IMR-90 (cell line): Measurements from ENCODE around the gene ACSBG1. TPM values are rescaled to one million over a fixed set of nuclear protein-coding genes. Genes with fewer than 3 reads are reported as not detected.

Experiments
- ATAC-seq: fragments of 200-7000 bp; cut with Tn5 transposase; 2 replicates; pipeline ENCODE4 v1.9.1; 2020; ENCODE audit warnings: low read depth, mild to moderate bottlenecking, moderate library complexity
- BruUV-seq: library from RNA; stranded (reverse); fragments of 400-500 nt; replicated peaks from 2 replicates; lab custom pipeline; 2021; lab: Mats Ljungman, UMichigan
- CTCF ChIA-PET: fragments of 300-600 bp; formaldehyde crosslinking; extraction: SDS; loops from one replicate; lab custom pipeline; 2021; ENCODE audit warnings: antibody characterized with exemption; lab: Yijun Ruan, JAX
- POLR2A ChIA-PET: fragments of 300-600 bp; sonication (Branson Sonifier 250); formaldehyde crosslinking; loops from one replicate; lab custom pipeline; 2022; ENCODE audit warnings: antibody characterized with exemption; ENCODE audit not compliant: unreplicated experiment; lab: Charles Lee
- DNase-seq: peaks from one replicate; pipeline ENCODE4 v3.0.0; 2013
- H2AFZ ChIP-seq: replicated peaks from 2 replicates; pipeline ENCODE3; 2013; ENCODE audit warnings: low read length, mild to moderate bottlenecking; ENCODE audit not compliant: poor library complexity
- H2AK5ac ChIP-seq: 2 replicates; pipeline ENCODE4 v1.6.1; 2013; ENCODE audit warnings: low read depth, low read length, inconsistent platforms
- H2AK9ac ChIP-seq: replicated peaks from 2 replicates; pipeline ENCODE3; 2013; ENCODE audit warnings: mild to moderate bottlenecking, low read depth, low read length, moderate library complexity; ENCODE audit not compliant: poor library complexity
- H2BK120ac ChIP-seq: 2 replicates; pipeline ENCODE4 v1.6.1; 2013; ENCODE audit warnings: low read depth, low read length, inconsistent platforms
- H2BK15ac ChIP-seq: 3 replicates; pipeline ENCODE4 v1.6.1; 2013; ENCODE audit warnings: low read depth, low read length, inconsistent platforms
- H2BK20ac ChIP-seq: 2 replicates; pipeline ENCODE4 v1.6.1; 2013; ENCODE audit warnings: low read depth, mild to moderate bottlenecking, inconsistent platforms, low read length, moderate library complexity
- H2BK5ac ChIP-seq: 2 replicates; pipeline ENCODE4 v1.6.1; 2013; ENCODE audit warnings: mild to moderate bottlenecking, low read depth, low read length, inconsistent platforms; ENCODE audit not compliant: poor library complexity, severe bottlenecking
- H3K14ac ChIP-seq: replicated peaks from 2 replicates; pipeline ENCODE4 v1.6.1; 2013; ENCODE audit warnings: low read depth, low read length, inconsistent platforms
- H3K18ac ChIP-seq: 2 replicates; pipeline ENCODE4 v1.6.1; 2013; ENCODE audit warnings: low read depth, low read length, control low read depth
- H3K23ac ChIP-seq: 2 replicates; pipeline ENCODE4 v1.6.1; 2013; ENCODE audit warnings: low read depth, low read length, inconsistent platforms
- H3K27ac ChIP-seq: 2 replicates; pipeline ENCODE4 v1.5.1; 2013; ENCODE audit warnings: mild to moderate bottlenecking, control low read depth, low read length; ENCODE audit not compliant: insufficient read depth
- H3K27me3 ChIP-seq: 2 replicates; pipeline ENCODE4 v1.6.1; 2013; ENCODE audit warnings: low read length; ENCODE audit not compliant: control insufficient read depth, insufficient read depth
- H3K36me3 ChIP-seq: 2 replicates; pipeline ENCODE4 v1.6.1; 2013; ENCODE audit warnings: low read length, mixed read lengths; ENCODE audit not compliant: control insufficient read depth, insufficient read depth
- H3K4ac ChIP-seq: 2 replicates; pipeline ENCODE4 v1.6.1; 2013; ENCODE audit warnings: low read depth, low read length, inconsistent platforms
- H3K4me1 ChIP-seq: 2 replicates; pipeline ENCODE4 v1.6.1; 2013; ENCODE audit warnings: low read length, mixed read lengths; ENCODE audit not compliant: control insufficient read depth, insufficient read depth
- H3K4me2 ChIP-seq: 2 replicates; pipeline ENCODE4 v1.6.1; 2013; ENCODE audit warnings: low read depth, mild to moderate bottlenecking, control low read depth, low read length, moderate library complexity
- H3K4me3 ChIP-seq: 2 replicates; pipeline ENCODE4 v1.5.1; 2013; ENCODE audit warnings: low read depth, mild to moderate bottlenecking, control low read depth, low read length, moderate library complexity; ENCODE audit not compliant: insufficient read depth
- H3K56ac ChIP-seq: 2 replicates; pipeline ENCODE4 v1.6.1; 2013; ENCODE audit warnings: low read length, inconsistent platforms; ENCODE audit not compliant: insufficient read depth; ENCODE audit errors: extremely low read depth
- H3K79me1 ChIP-seq, 2 experiments: 2 replicates each; pipeline ENCODE4 v1.6.1; 2013; ENCODE audit warnings: low read length in 2 of 2, inconsistent platforms in 1 of 2, low read depth in 1 of 2
- H3K9ac ChIP-seq: 2 replicates; pipeline ENCODE4 v1.6.1; 2013; ENCODE audit warnings: low read depth, low read length, control low read depth
- H3K9me1 ChIP-seq: 2 replicates; pipeline ENCODE4 v1.6.1; 2013; ENCODE audit warnings: low read length, inconsistent platforms; ENCODE audit not compliant: insufficient read depth
- H3K9me3 ChIP-seq: 2 replicates; pipeline ENCODE4 v1.6.1; 2013; ENCODE audit warnings: low read length; ENCODE audit not compliant: control insufficient read depth, insufficient read depth
- H4K20me1 ChIP-seq: 2 replicates; pipeline ENCODE4 v1.6.1; 2013; ENCODE audit warnings: low read length, inconsistent platforms; ENCODE audit not compliant: insufficient read depth
- H4K5ac ChIP-seq: 2 replicates; pipeline ENCODE4 v1.6.1; 2013; ENCODE audit warnings: mild to moderate bottlenecking, low read depth, low read length, control low read depth
- H4K8ac ChIP-seq, 2 experiments: 2 replicates each; pipeline ENCODE4 v1.6.1; 2013; ENCODE audit warnings: low read depth in 2 of 2, low read length in 2 of 2, control low read depth in 1 of 2, inconsistent platforms in 1 of 2
- H4K91ac ChIP-seq: 2 replicates; pipeline ENCODE4 v1.6.1; 2013; ENCODE audit warnings: low read depth, low read length, inconsistent platforms; ENCODE audit not compliant: insufficient read depth
- BHLHE40 ChIP-seq: fragments of 150-350 bp; IDR thresholded peaks from 2 replicates; pipeline ENCODE4 v1.6.1; 2016; ENCODE audit warnings: mild to moderate bottlenecking, low read depth, low read length
- CHD1 ChIP-seq: IDR thresholded peaks from 2 replicates; pipeline ENCODE4 v1.6.1; 2012; ENCODE audit warnings: low read depth, low read length, improper control_type of control experiment
- CTCF ChIP-seq: conservative IDR thresholded peaks from 2 replicates; pipeline ENCODE4 v1.5.1; 2012; ENCODE audit warnings: mild to moderate bottlenecking, low read depth, low read length, improper control_type of control experiment
- ELK1 ChIP-seq: fragments of 150-350 bp; IDR thresholded peaks from 2 replicates; pipeline ENCODE4 v1.6.1; 2016; ENCODE audit warnings: low read depth, mild to moderate bottlenecking, low read length, moderate library complexity, borderline replicate concordance
- MAFK ChIP-seq: IDR thresholded peaks from 2 replicates; pipeline ENCODE4 v1.6.1; 2012; ENCODE audit warnings: low read depth, low read length, improper control_type of control experiment
- MAZ ChIP-seq: IDR thresholded peaks from 2 replicates; pipeline ENCODE4 v1.6.1; 2012; ENCODE audit warnings: low read depth, mild to moderate bottlenecking, low read length, improper control_type of control experiment, moderate library complexity, borderline replicate concordance
- NFE2L2 ChIP-seq: fragments of 150-350 bp; IDR thresholded peaks from 2 replicates; pipeline ENCODE4 v1.6.1; 2016; ENCODE audit warnings: low read depth, mild to moderate bottlenecking, low read length
- RCOR1 ChIP-seq: IDR thresholded peaks from 2 replicates; pipeline ENCODE4 v1.6.1; 2012; ENCODE audit warnings: mild to moderate bottlenecking, low read length, improper control_type of control experiment; ENCODE audit not compliant: insufficient replicate concordance
- WGBS, 2 experiments: methylation state at CpG; one replicate each; pipeline versions ENCODE4 v1.1.5 to v1.1.7; 2013; ENCODE audit warnings: missing lambda C conversion rate in 2 of 2; ENCODE audit not compliant: insufficient read length in 1 of 2; ENCODE audit errors: extremely low coverage in 2 of 2; 5-methylcytosine and 5-hydroxymethylcytosine counted together
- dilution Hi-C: fragments of 300-500 bp; cut with HindIII; formaldehyde crosslinking; loops from one replicate; pipeline ENCODE4 v1.14.3; 2018; ENCODE audit warnings: low sequenced_read_pairs; ENCODE audit not compliant: unreplicated experiment
- in situ Hi-C: fragments of 300-500 bp; cut with MboI; formaldehyde crosslinking; loops from 3 replicates; pipeline ENCODE4 v1.14.3; 2019; ENCODE audit warnings: low sequenced_read_pairs, inconsistent platforms, mixed read lengths
- intact Hi-C: fragments of 100-400 bp; cut with micrococcal nuclease; formaldehyde crosslinking; loops from 2 replicates; pipeline ENCODE4 v1.10.0; 2022
- polyA plus RNA-seq, 3 experiments: library from polyadenylated mRNA; depleted of rRNA; stranded (reverse); fragments of >200 nt; gene quantifications; 2 replicates each; pipeline ENCODE4 v1.2.3, GENCODE V29; 2012; ENCODE audit warnings: low replicate concordance in 1 of 3
- total RNA-seq: library from RNA; depleted of rRNA; stranded (reverse); fragments of >200 nt; gene quantifications from 2 replicates; pipeline ENCODE4 v1.2.3, GENCODE V29; 2012

ACSBG1 gene
- total and polyA plus RNA-seq, 2 of the 4 experiments (the other 2 are of a cell fraction) = 0.02 TPM; not detected in 1

GRCh38 chr15:78255421-78256043, 21.2 kb upstream of the ACSBG1 start:
- no peaks in the 10 kb centered on the region for H3K79me1 ChIP-seq
- no peak overlapping the region for H3K4me3 ChIP-seq
- no peak overlapping the region for H3K18ac ChIP-seq
- no peak overlapping the region for H3K56ac ChIP-seq
- H3K9me3 ChIP-seq = no peaks in the 10 kb centered on the region
- no peak overlapping the region for H2AK5ac ChIP-seq
- ChIA-PET POLR2A (no interaction called here), CTCF (no interaction called here)
- no peak overlapping the region for H3K23ac ChIP-seq
- H4K5ac ChIP-seq = no peak overlapping the region
- DNase-seq (no peak), ATAC-seq (no peak)
- H2AK9ac ChIP-seq = no peak overlapping the region
- no peak for TF ChIP-seq ELK1
- TF ChIP-seq MAZ = no peak
- TF ChIP-seq RCOR1 = no peak
- TF ChIP-seq CTCF = no peak
- TF ChIP-seq BHLHE40 = no peak
- no peak for TF ChIP-seq MAFK
- TF ChIP-seq CHD1 = no peak
- TF ChIP-seq NFE2L2 = no peak
- no peak overlapping the region for H2BK5ac ChIP-seq
- no peaks in the 10 kb centered on the region for H3K9me1 ChIP-seq
- no peaks in the 10 kb centered on the region for H4K20me1 ChIP-seq
- no CpG with 5 or more reads among the region's 1 CpG for WGBS, 2 experiments
- no peak overlapping the region for H3K4ac ChIP-seq
- H3K27me3 ChIP-seq = peaks cover 30% of the 10 kb centered on the region
- no peak overlapping the region for H3K27ac ChIP-seq
- H2BK120ac ChIP-seq = no peak overlapping the region
- H3K36me3 ChIP-seq = no peaks in the 10 kb centered on the region
- in situ Hi-C loops = no loop called here
- no peak overlapping the region for H2AFZ ChIP-seq
- no peak overlapping the region for H4K8ac ChIP-seq
- intact Hi-C loops = no loop called here
- H3K4me2 ChIP-seq = no peak overlapping the region
- dilution Hi-C loops = no loop called here
- H3K4me1 ChIP-seq = no peaks in the 10 kb centered on the region
- no peak overlapping the region for H3K9ac ChIP-seq
- H2BK15ac ChIP-seq = no peak overlapping the region
- H2BK20ac ChIP-seq = no peak overlapping the region
- no TSS peak for BruUV-seq
- no peak overlapping the region for H3K14ac ChIP-seq
- no peak overlapping the region for H4K91ac ChIP-seq
